GM19467 (cell line): Measurements from ENCODE around the gene TMEM201.

Experiments used
- ATAC-seq: cut with Tn5 transposase; IDR thresholded peaks from one replicate; pipeline ENCODE4 v1.9.1; 2021; ENCODE audit warnings: mild to moderate bottlenecking, moderate library complexity; ENCODE audit not compliant: unreplicated experiment

The TMEM201 gene

DNA sequence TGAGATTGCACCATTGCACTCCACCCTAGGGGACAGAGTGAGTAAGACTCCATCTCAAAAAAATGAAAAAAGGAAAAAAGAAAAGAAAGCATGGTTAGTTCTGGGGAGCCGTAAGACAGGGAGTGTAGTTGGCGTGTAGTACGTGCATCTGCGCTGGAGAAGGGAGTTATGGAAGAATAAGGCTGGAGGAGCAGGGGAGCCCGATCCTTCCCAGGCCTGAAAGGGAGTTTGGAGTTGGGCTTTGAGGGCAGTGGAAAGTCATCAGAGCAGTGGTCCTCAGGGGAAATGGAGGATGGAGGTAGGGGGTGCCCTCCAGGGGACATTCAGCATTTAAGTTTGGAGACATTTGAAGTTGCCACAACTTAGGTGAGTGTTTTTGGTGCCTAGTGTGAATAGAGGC, 11.3 kb upstream of the TMEM201 start:
- no peak for ATAC-seq

- no peak for ATAC-seq
Measured at GRCh38 chr1:9580942-9581341, 7.8 kb upstream of the TMEM201 start.

GRCh38 chr1:9586147-9586766, 2.5 kb upstream of the TMEM201 start:
- no peak for ATAC-seq

DNA sequence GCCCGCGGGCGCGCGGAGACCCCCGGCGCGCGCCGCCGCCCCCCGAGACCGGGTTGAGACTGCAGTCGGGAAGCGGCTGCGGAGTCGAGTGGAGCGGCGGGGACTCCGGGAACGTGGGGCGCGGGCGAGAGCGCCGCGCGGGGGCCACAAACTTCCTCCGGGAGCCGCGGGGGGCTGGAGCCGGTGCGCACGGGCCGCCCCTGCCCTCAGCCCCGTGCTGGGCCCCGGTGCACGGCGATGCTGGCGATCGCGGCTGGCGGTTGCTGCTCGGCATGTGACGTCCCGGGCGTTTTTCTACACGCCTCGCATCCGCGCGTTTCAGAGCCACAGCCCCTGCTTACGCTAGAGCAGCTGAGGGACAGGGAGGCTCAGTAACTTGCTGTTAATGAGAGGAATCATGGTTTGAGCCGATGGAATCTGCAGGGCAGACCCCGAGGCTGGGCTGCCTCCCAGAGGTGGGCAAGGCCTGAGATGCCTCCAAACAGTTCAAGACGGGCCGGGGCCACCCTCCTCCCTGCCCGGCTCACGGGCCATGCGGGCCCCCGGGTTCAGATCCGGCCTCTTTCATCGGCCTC, 520 bp downstream of the TMEM201 start:
- peak; percentile 5 for ATAC-seq

GRCh38 chr1:9589719-9590157, 1.0 kb downstream of the TMEM201 start:
- no peak for ATAC-seq

DNA sequence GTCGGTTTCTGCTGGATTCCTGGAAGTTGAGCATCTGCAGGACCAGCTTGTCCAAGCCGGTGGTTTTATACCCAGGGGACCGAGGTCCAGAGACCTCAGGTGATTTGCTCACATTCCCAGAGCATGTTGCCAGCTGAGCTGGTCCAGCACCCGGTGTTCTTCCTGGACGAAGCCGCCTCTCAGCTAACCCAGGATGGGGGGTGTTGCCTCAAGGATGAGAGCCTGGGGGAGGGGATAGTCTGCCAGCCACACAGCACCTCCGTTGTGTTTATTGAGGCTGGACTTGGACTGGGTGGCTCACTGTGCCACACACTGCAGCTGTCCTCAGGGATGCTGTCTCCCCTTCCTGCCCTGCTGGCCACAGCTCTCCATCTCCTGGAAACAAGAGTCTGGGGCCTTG, 1.5 kb downstream of the TMEM201 start:
- ATAC-seq, result no peak

DNA sequence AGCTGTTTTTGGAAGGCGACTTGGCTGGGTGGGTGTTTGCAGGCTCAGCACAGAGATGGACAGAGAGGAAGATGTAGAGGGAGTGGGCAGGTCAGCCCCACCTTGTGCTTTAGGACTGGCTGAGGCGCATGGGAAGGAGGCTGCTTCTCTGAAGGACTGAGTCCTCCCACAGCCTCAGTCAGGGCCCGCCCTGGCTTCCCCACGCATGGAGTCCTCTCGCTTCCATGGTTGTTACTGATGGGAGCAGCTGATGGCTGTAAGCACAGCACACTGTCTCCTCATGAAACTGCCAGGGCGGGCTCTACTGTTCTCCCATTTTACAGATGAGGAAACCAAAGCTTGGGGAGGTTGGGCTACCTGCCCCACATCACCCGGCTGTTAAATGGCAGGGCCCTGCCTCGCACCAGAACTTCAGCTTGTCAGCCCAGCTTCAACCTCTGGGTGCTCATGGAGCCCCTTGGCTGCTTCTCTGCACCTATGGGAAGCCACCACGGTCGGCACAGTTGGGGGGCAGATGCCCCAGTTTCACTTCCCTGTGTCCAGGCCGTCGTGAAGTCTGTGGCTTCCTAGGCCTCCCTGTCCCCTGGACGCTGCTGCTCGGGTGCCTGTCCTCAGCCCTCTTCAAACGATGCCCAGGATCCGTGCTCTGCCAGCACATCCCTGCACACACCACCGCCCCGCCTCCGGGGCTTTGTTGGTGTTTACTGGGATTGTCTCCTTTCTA, 2.4 kb downstream of the TMEM201 start:
- ATAC-seq, result no peak

GRCh38 chr1:9591669-9592509, 3.2 kb downstream of the TMEM201 start:
- ATAC-seq, result no peak

DNA sequence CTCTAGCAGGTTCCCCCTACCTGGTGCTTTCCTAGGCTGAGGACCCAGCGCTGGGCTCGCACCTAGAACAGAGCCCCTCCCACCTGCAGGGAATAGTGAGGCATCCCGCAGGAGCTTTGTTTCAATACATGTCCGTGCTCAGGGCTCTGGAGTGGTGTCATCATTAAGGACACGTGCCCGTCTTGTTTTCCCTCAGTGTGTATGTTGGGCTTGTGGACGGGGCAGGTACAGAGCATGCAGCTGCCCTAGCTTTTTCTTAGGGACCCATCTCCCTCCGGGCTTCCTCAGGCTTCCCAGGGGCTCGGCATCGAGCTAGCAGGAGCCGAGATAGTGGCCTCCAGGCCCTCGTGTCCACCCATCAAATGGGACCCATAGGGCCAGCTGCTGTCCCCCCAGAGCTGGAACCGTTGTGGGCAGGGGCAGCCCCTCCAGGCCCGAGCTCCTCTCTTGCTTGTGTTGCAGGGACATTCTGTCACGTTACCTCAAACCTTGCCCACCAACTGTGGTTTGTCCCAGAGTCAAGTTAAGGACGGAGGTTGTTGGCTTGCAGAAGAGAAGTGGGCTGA, 3.9 kb downstream of the TMEM201 start:
- no peak for ATAC-seq

GRCh38 chr1:9593147-9593491, 4.4 kb downstream of the TMEM201 start:
- ATAC-seq, result no peak

GRCh38 chr1:9593492-9594465, 5.1 kb downstream of the TMEM201 start:
- ATAC-seq, result no peak

GRCh38 chr1:9594471-9595155, 5.9 kb downstream of the TMEM201 start:
- ATAC-seq, result no peak

DNA sequence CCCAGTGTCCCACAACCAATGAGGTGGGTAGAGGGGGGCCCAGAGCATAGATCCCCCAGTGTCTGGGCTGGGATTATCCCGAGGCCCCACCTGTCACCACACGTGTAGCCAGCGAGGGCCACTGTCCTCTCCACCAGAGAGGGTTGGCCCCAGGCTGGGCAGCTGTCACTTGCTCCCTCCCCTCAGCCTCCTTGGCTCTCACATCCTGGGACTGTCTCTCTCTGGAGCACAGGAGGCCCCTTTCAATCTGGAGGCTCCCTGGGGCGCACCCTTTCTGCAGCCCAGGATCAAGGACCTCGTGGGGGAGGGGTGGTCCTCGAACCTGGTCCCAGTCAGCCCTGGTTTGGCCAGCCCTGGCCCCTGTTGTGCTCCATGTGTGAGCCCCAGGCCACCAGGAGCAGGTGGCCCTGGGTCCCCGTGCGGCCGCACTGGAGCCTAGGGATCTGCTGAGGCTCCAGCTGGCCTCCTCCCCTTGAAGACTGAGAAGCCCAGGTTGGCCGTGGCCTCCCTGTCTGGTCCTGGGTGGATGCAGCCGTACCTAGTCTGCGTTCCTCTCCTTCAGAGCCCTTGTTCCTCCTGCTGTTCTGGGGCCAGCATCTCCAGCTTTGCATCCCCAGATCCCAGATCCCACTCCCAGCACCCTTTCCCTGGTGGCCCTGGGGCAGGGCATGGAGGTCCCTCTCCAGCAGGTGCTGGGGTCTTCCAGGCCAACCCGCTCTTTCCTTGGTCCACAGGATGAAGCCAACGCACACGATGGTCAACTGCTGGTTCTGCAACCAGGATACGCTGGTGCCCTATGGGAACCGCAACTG, 6.7 kb downstream of the TMEM201 start:
- no peak for ATAC-seq

GRCh38 chr1:9595968-9596340, 7.2 kb downstream of the TMEM201 start:
- ATAC-seq, result no peak

DNA sequence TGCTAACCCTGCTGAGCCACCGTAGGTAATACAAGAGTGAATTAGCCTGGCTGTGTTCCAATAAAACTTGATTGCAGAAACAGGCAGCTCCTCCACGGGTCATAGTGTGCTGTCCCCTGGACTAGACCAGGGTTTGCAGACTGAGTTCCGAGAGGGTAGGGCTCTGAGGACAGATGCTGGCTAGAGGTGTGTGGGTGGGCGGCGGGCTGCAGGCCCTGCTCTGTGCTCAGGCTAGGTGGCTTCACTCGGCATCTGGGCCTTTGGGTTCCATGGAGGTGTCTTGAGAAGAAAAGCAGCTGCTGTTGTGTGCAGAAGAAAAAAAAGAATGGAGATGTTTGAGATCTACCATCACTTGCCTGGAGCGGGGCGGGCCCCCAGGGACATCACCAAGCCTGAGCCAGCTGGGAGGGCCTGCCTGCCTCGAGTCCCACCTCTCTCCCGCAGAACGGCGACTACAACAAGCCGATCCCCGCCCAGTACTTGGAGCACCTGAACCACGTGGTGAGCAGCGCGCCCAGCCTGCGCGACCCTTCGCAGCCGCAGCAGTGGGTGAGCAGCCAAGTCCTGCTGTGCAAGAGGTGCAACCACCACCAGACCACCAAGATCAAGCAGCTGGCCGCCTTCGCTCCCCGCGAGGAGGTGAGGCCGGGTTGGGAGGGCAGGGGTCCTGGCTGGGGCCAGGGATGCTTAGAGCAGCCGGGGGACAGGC, 7.9 kb downstream of the TMEM201 start:
- ATAC-seq, result no peak

GRCh38 chr1:9597361-9598315, 8.9 kb downstream of the TMEM201 start:
- ATAC-seq, result no peak

DNA sequence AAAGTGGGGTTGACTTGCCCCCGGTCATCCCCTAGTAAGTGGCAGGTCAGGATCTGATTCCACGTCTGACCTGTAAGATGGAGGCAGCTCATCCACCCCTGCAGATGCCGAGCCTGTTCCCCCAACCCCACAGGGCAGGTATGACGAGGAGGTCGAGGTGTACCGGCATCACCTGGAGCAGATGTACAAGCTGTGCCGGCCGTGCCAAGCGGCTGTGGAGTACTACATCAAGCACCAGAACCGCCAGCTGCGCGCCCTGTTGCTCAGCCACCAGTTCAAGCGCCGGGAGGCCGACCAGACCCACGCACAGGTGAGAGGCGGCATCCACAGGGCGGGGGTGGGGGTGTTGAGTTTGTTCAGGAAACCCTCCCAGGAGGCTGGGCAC, 9.6 kb downstream of the TMEM201 start:
- ATAC-seq, result no peak
